C4-2B (cell line): Measurements from ENCODE around the gene RGL4.

ENCODE experiments used
- CTCF ChIP-seq: fragments of 450-650 bp; conservative IDR thresholded peaks from 2 replicates; pipeline ENCODE4 v1.5.1; 2017; ENCODE audit warnings: mild to moderate bottlenecking
- ZFX ChIP-seq: fragments of 450-650 bp; IDR thresholded peaks from 2 replicates; pipeline ENCODE4 v1.6.1; 2017

GRCh38 chr22:23712256-23712655, 21.4 kb downstream of the RGL4 start:
- no peak for TF ChIP-seq CTCF
- TF ChIP-seq ZFX = no peak
